OCI-LY1 (cell line): ENCODE data around the gene GLP2R.

Experiments
- H2AFZ ChIP-seq: fragments of 200-600 bp; sonication (generic), shearing (Covaris generic); 2 replicates; pipeline ENCODE4 v1.6.0; 2014; ENCODE audit warnings: antibody characterized with exemption, mild to moderate bottlenecking, low read length
- H3F3A ChIP-seq: fragments of 200-600 bp; sonication (generic), shearing (Covaris generic); 2 replicates; pipeline ENCODE4 v1.6.0; 2014; ENCODE audit warnings: mild to moderate bottlenecking, antibody characterized with exemption, low read length, moderate library complexity; ENCODE audit not compliant: insufficient read depth
- H3K27ac ChIP-seq: fragments of 200-600 bp; sonication (generic); 2 replicates; pipeline ENCODE4 v1.5.1; 2014; ENCODE audit warnings: low read length, mixed run types, mild to moderate bottlenecking, low read depth; ENCODE audit not compliant: poor library complexity, severe bottlenecking
- H3K27me3 ChIP-seq: fragments of 200-600 bp; sonication (generic); 2 replicates; pipeline ENCODE4 v1.6.0; 2014; ENCODE audit warnings: antibody characterized with exemption, mild to moderate bottlenecking, low read length, moderate library complexity; ENCODE audit not compliant: insufficient read depth
- H3K36me3 ChIP-seq: fragments of 200-600 bp; sonication (generic); 2 replicates; pipeline ENCODE4 v1.6.1; 2014; ENCODE audit warnings: mild to moderate bottlenecking, antibody characterized with exemption, low read length, moderate library complexity, mixed read lengths; ENCODE audit not compliant: insufficient read depth
- H3K4me1 ChIP-seq: fragments of 200-600 bp; sonication (generic); 2 replicates; pipeline ENCODE4 v1.5.1; 2014; ENCODE audit warnings: mild to moderate bottlenecking, low read length, moderate library complexity; ENCODE audit not compliant: insufficient read depth, severe bottlenecking
- H3K4me2 ChIP-seq: fragments of 200-600 bp; sonication (generic), shearing (Covaris generic); 2 replicates; pipeline ENCODE4 v1.6.1; 2014; ENCODE audit warnings: low read length
- H3K4me3 ChIP-seq: fragments of 200-600 bp; sonication (generic); 2 replicates; pipeline ENCODE4 v1.5.1; 2014; ENCODE audit warnings: low read length, low read depth, mild to moderate bottlenecking, mixed read lengths; ENCODE audit not compliant: poor library complexity, severe bottlenecking
- H3K79me2 ChIP-seq: fragments of 200-600 bp; shearing (Covaris generic); 2 replicates; pipeline ENCODE4 v1.6.1; 2016; ENCODE audit warnings: mixed run types, low read length, mixed read lengths; ENCODE audit not compliant: insufficient read depth
- H3K9ac ChIP-seq: fragments of 200-600 bp; sonication (generic), shearing (Covaris generic); 2 replicates; pipeline ENCODE4 v1.6.1; 2014; ENCODE audit warnings: mild to moderate bottlenecking, low read length, mixed read lengths
- H3K9me2 ChIP-seq: fragments of 200-600 bp; sonication (generic), shearing (Covaris generic); 2 replicates; pipeline ENCODE4 v1.6.1; 2014; ENCODE audit warnings: low read depth, mild to moderate bottlenecking, low read length, mixed read lengths
- H3K9me3 ChIP-seq: fragments of 200-600 bp; shearing (Covaris generic); 2 replicates; pipeline ENCODE4 v1.6.1; 2014; ENCODE audit warnings: low read length, mixed read lengths
- H4K20me1 ChIP-seq: fragments of 200-600 bp; sonication (generic), shearing (Covaris generic); 2 replicates; pipeline ENCODE4 v1.6.0; 2016; ENCODE audit warnings: mild to moderate bottlenecking, low read length; ENCODE audit not compliant: insufficient read depth
- EZH2 ChIP-seq: fragments of 200-600 bp; sonication (generic), shearing (Covaris generic); IDR thresholded peaks from 2 replicates; pipeline ENCODE4 v1.8.0; 2017; ENCODE audit warnings: borderline replicate concordance, mixed run types, mild to moderate bottlenecking, antibody characterized with exemption, low read length, moderate library complexity, mixed read lengths
- TF ChIP-seq, protein P1 (sequence below): fragments of 200-600 bp; sonication (generic), shearing (Covaris generic); IDR thresholded peaks from 2 replicates; pipeline ENCODE4 v1.5.1; 2017; ENCODE audit warnings: mild to moderate bottlenecking, antibody characterized with exemption, low read length, moderate library complexity, mixed read lengths

Gene GLP2R

DNA sequence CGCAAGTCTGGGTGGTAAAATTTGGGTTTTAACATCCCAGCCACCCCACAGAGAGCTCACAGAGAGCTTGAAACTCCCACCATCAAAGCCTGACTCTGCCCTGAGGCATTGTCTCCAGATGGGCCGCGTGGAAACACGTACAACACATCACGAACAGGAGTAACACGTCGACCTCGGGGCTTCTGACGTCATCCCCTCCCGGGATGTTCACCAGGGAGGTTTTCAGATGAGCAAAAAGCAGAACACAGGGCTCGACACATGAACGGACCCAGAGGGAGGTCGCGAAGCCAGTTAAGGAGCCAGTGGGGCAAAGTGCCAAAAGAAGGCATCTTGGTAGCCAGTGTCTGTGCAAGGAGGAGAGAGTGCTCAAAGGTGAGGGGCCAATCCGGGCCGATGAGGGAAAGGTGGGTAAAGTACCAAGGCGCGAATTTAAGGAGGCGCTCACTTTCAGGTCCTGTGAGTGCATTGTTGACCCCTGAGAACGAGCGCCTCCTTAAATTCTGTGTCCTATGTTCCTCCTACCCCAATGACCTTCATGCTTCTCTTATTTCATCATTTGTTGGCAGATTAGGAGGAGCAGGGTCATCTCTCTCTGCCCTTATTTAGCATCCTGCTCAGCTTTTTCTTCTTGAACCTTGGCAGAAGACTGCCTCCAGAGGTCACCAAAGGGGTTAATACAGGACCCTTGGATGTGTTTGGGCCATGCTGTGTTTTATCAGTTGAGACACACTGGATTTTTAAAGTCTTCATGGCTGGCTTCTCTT, 73.7 kb downstream of the GLP2R start:
- Histone ChIP-seq H3K4me3 (no peak overlapping the region), H4K20me1 (no peaks in the 10 kb centered on the region), H3F3A (no peaks in the 10 kb centered on the region), H3K9ac (no peak overlapping the region), H3K36me3 (no peaks in the 10 kb centered on the region), H2AFZ (no peak overlapping the region), H3K9me2 (no peaks in the 10 kb centered on the region), H3K4me1 (no peaks in the 10 kb centered on the region), H3K27me3 (no peaks in the 10 kb centered on the region; the same call in 1 of the 2 replicates), H3K9me3 (no peaks in the 10 kb centered on the region), H3K27ac (no peak overlapping the region), H3K4me2 (no peak overlapping the region), H3K79me2 (no peaks in the 10 kb centered on the region)
- TF ChIP-seq, protein P1, sequence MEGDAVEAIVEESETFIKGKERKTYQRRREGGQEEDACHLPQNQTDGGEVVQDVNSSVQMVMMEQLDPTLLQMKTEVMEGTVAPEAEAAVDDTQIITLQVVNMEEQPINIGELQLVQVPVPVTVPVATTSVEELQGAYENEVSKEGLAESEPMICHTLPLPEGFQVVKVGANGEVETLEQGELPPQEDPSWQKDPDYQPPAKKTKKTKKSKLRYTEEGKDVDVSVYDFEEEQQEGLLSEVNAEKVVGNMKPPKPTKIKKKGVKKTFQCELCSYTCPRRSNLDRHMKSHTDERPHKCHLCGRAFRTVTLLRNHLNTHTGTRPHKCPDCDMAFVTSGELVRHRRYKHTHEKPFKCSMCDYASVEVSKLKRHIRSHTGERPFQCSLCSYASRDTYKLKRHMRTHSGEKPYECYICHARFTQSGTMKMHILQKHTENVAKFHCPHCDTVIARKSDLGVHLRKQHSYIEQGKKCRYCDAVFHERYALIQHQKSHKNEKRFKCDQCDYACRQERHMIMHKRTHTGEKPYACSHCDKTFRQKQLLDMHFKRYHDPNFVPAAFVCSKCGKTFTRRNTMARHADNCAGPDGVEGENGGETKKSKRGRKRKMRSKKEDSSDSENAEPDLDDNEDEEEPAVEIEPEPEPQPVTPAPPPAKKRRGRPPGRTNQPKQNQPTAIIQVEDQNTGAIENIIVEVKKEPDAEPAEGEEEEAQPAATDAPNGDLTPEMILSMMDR, result no peak
- TF ChIP-seq EZH2, result no peak

GRCh38 chr17:9900044-9900594, 74.4 kb downstream of the GLP2R start:
- H3K27ac ChIP-seq, result no peak overlapping the region
- H3K4me1 ChIP-seq, result no peaks in the 10 kb centered on the region
- TF ChIP-seq, protein P1, result no peak
- no peak for TF ChIP-seq EZH2

GRCh38 chr17:9900784-9901183, 75.1 kb downstream of the GLP2R start:
- H2AFZ ChIP-seq, result no peak overlapping the region
- H3K9me3 ChIP-seq, result no peaks in the 10 kb centered on the region
- H3K79me2 ChIP-seq, result no peaks in the 10 kb centered on the region
- no peaks in the 10 kb centered on the region; the same call in 1 of the 2 replicates for H3K27me3 ChIP-seq
- no peaks in the 10 kb centered on the region for H3K4me1 ChIP-seq
- H3K9ac ChIP-seq, result no peak overlapping the region
- TF ChIP-seq, protein P1, result no peak
- no peak for TF ChIP-seq EZH2
- H3K4me2 ChIP-seq, result no peak overlapping the region
- no peak overlapping the region for H3K4me3 ChIP-seq
- H3K36me3 ChIP-seq, result no peaks in the 10 kb centered on the region
- H3F3A ChIP-seq, result no peaks in the 10 kb centered on the region
- no peaks in the 10 kb centered on the region for H3K9me2 ChIP-seq
- H3K27ac ChIP-seq, result no peak overlapping the region
- no peaks in the 10 kb centered on the region for H4K20me1 ChIP-seq

More at GRCh38 chr17:9900044-9900594, 74.4 kb downstream of the GLP2R start:
- H3K4me2 ChIP-seq, result no peak overlapping the region
- H2AFZ ChIP-seq, result no peak overlapping the region
- H3K9me3 ChIP-seq, result no peaks in the 10 kb centered on the region
- no peak overlapping the region for H3K9ac ChIP-seq
- H3K79me2 ChIP-seq, result no peaks in the 10 kb centered on the region
- no peak overlapping the region for H3K4me3 ChIP-seq
- H3K9me2 ChIP-seq, result no peaks in the 10 kb centered on the region
- H3F3A ChIP-seq, result no peaks in the 10 kb centered on the region
- no peaks in the 10 kb centered on the region; the same call in 1 of the 2 replicates for H3K27me3 ChIP-seq
- no peaks in the 10 kb centered on the region for H4K20me1 ChIP-seq
- H3K36me3 ChIP-seq, result no peaks in the 10 kb centered on the region
